Stimulated activated CD4-positive, alpha-beta T cell treated with anti-CD3 and anti-CD28 coated beads, Interleukin-15, amount 100 ng/mL, for 48 hours (primary cell): ENCODE results near the gene PTPRN2.

ENCODE experiments used
- DNase-seq, 2 donors: peaks; one replicate each; pipeline ENCODE4 v3.0.0-alpha.2; 2020; ENCODE audit warnings: low read depth in 2 of 2

PTPRN2 gene

DNA sequence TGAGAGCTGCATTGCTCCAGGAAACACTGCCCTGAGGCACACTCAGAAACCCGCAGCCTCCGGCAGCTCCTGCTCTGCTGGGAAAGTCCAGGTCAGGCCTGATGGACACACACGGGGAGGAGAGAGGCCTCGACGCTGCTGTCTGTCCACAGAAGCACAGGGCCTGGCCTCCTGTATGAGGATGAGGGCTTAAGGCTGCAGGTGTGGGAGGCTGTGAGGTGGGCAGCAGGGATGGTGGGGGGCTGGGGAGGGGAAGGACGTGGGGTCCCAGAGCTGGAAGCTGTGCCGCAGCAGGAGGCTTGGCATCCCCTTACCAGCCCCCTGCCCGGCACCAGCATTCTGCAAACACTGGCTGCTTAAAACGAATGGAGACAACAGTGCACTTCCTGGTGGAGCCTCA is 1064.7 kb downstream of the PTPRN2 start:
- DNase-seq = no peak

DNA sequence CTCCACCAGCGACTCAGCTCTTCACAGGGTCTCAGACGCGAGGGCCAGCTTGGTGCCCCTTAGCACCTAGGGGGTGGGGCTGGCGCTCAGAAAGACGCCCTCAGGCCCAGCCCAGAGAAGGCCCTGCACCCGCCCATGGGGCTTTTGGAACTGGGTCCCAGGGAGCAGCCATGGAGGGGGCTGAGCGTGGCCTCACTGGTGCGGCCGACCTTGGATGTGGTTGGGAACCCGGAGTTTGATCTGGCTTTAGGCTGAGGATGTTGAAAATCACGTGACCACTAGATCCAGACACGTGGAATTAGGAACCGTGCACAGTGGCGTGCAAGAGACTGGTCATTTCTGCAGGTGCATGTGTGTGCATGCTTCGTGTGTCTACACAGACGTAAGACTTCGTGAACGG is 1065.4 kb downstream of the PTPRN2 start:
- DNase-seq = no peak

DNA sequence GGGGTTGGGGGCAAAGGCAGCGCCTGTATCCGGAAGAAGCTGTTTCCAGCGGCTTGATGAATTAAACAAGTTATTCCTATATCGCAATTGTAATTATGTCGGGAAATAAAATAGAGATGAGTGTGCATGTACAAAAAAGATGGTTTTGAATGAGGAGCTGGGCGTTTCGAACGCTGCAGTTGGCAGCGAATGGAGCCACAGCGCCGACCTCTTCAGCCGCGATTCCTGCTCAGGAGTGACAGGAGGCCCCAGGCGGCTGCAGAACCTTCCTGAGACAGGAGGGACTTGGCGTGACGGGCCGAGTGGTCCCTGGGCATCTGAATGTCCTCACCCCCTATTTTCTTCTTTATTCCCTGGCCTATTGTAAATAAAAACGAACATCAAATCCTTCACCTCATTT is 1065.9 kb downstream of the PTPRN2 start:
- DNase-seq = no peak

DNA sequence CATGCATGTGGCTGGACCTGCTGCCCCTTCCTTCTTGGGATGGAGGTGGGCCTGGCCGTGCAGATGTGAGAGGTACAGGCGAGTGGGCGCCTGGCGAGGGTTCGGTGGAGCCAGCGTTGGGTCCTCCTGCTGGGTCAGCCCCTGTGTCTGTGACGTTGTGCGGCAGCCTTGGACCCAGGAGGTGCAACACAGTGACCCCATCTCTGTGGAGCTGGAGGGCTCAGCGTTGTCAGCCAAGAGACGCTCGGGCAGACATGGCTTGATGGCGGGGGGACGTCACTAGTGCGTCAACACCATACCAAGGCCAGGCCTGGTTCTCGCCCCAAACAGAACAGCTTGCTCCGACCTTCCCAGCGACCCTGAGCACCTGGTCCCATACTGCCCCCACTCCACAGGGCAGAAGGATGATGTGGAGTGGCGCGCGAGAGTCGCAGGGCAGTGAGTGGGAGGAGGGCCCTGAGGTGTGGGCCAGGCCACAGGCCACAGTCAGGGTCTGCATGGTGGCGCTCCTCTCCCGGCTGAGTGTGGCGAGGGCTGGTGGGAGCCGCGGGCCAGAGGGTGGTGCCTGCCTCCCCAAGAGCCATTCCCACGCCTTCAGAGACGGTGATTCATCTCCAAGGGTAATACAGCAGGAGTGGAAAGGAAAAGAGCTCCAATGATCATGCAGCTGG is 1066.4 kb downstream of the PTPRN2 start:
- no peak for DNase-seq

DNA sequence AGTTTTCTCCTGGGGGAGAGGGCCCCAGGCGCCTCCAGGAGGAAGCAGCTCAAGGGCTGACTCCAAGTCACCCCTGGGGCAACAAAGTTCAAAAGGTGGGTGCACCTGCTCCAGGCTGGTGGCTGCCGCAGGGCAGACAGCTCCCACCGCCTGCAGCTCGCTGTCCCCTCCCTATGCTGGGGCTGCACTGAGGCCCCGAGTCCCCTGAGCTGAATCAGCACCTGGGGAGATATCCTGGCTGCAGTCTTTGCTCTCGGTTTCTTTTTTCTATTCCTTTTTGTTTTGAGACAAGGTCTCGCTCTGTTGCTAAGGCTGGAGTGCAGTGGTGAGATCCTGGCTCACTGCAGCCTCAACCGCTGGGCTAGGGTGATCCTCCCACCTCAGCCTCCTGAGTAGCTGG is 1067.4 kb downstream of the PTPRN2 start:
- DNase-seq = no peak

DNA sequence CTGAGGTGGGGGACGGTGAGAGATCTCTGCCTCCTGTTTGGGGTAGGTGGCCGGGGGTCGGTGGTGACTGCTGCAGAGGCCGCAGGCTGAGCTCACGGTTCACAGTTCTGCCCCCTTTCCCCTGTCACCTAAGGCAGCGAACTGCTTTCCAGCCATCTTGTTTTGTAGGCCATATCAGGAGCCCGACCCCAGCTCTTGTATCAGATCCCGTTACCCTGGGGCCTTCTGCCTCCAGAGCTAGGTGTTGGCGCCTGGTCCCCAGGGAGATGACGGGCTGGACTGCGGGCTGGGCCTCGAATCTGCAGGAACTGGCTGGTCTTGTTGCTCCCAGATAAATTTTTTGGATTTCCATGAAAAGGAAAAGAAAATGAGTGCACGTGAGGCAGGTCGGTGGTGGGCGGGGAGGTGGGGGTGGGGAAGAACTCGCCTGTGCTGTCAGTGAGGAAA is 1067.8 kb downstream of the PTPRN2 start:
- DNase-seq = no peak

DNA sequence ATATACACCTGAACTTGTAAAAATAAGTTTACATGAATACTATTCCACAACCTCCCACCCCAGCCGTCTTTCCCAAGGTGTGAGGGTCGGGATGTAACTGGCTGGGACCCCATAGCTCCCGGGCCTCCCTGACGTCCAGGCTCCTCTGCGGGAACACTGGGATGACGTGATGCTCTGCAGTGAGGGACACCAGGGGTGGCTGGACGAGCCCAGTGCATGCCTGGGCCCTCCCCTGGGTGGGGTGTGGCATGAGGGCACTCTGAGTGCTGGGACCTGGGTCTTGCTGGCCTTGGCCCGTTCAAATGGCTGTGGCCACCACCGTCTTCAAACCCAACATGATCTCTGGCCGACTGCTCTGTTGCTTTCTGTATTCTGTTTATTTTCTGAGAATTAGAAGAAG is 1068.4 kb downstream of the PTPRN2 start:
- no peak for DNase-seq

DNA sequence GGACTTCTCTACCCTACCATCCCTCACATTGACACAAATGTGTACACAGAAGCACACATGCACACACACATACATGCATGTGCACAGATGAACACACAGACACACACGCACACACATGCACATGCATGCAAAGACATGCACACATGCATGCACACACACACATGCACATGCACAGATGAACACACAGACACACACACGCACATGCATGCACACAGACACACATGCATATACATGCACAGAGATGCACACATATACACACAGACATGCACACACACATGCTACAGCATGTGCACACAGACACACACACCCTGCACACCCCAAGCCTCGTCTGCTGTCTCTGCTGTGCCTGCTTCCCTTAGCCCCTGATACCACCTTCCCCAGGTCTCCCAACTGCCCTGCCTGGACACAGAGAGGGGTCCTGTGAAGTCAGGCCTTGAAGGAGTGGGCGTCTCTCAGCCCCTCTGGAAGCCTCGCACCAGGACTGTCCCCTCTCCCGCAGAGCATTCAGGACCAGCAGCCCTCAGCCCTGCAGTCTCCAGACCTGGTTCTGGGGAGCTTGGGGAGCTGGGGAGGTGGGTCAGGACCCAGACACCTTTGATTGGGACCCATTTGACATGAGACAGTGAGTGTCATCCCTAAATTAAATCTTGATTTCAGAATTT is 1069.0 kb downstream of the PTPRN2 start:
- no peak for DNase-seq

DNA sequence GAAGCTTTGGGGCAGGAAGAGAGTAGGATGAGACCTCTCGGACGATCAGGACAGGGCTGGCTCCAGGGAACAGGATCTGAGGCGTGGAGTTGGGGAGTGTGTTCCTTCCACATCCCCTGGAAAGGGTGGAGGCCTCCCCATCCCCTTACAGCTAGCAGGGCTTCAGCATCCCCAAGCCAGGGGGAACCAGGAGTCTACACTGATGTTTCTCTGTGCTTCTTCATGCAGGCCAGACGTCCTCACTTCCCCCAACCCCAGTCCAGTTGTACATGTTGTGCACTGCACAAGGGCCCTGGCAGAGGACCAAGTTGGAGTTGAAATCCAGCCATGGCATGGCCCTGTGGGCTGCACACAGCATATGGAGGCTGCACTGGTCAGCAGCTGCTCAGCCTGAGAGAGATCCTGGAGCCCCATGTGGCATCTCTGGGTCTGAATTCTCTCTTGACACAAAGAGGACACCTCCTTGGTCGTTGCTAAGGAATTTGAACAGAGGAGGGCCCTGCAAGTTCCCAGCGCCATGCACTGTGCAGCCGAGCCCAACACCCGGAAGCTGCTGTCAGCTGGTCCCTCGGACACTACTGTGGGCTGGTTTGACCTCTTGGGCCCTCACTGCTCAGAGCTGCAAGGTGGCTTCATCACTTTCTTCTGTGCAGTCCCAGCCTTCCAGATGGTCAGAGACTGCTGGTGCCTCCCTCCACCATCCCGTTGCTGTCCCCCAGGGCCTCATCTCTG is 1069.7 kb downstream of the PTPRN2 start:
- DNase-seq = no peak

DNA sequence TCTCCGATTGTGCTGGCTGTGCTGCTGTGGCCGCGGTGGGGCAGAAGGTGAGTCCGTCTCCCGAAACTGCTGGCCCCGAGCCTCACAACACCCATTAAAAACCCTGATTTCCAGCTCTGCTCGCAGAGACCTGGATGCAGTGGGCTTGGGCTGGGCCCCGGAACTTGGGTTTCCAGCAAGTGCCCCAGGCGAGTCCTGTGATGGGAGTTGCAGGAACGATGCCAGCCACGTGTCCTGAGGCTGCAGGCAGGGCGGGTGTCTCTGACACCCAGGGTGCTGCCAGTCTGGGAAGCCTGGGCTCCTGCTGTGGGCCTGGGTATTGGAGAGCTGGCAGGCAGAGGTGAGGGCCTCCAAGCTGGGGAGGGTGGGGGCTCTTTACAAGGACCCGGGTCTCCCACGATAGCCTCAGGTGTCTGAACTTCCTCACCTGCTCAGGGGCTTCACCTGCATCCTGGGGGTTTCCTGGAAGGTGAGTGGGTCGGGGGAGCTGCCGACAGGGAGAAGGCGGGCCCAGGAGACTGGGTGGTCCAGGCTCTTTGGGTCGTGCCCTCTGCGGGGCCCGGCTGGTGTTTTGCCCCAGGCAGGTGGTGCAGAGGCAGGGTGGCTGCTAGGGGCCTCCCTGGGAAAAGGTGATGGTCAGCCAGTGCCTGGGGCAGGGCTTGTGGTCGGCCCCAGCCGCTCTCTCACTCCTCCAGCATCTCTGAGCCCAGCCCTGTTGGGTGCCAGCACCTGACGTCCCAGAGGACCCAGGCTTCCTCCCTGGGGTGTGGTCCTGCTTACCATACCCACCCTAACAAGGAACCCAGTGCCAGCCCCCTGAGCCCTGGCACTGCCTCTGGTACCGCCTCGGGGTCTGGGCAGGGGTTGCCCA is 1070.5 kb downstream of the PTPRN2 start:
- no peak for DNase-seq

DNA sequence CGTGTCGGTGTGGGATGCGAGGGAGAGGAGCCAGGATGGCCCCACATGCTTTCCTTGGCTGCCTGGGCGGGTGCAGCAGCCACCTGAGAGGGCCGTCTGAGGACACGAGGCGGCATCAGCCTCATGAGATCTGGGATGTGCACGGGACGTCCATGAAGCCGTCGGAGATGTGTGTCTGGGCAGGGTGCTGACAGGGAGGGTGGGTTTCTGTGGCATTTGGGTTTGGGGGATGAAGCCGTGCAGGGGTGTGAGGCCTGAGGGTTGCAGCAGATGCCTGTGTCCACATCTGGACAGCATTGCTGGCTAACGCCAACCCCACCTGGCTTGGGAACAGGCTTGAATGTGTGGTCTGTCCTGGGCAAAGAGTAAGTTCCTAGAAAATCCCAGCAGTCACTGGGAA is 1071.3 kb downstream of the PTPRN2 start:
- no peak for DNase-seq

DNA sequence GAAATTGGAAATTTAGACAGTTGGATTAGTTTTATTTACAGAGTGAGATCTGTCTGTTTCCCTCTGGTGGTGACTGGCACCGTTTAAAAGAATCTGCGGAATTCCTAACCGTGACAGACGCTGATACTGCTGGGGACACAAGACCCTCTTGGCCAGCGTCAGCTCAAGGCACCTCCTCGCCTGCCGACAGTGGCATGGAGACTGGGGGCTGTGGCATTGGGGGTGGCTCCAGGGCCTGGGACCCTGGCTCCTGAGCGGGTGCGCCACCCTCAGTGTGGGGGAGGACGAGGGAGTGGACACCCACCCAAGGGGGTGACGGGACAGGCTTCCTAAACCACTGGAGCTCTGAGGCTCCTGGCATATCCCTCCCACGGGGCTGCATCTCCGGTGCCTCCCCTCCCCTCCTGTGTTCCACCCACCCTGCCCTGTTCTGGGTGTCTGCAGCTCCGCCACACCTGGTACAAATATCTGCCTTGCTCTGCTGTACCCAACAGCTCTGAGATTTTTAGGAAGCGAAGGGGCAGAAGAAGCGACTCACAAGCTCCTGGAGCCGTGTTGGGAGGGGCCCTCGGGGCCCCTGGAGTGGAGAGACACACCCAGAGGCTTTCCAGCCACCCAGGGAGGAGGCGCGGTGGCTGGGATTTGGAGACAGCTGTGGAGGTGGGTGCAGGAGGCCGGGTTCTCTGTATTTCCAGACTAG is 1072.1 kb downstream of the PTPRN2 start:
- no peak for DNase-seq

DNA sequence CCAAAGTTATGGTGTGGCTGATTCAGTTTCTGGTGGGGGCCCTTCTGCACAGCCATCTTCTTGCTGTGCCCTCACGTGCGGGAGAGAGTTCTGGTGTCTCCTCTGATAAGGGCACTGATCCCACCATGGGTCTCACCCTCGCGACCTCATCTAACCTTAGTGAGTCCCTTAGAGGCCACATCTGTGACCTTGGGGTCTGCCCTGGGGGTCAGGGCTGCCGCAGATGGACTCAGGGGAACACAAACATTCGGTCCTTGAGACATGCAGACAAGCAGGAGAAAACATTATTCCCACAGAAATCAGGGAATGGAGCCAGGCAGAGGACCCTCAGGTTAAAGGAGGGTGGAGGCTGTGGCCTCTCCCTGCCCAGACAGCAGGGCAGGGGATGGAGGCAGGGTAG is 1072.9 kb downstream of the PTPRN2 start:
- no peak for DNase-seq

DNA sequence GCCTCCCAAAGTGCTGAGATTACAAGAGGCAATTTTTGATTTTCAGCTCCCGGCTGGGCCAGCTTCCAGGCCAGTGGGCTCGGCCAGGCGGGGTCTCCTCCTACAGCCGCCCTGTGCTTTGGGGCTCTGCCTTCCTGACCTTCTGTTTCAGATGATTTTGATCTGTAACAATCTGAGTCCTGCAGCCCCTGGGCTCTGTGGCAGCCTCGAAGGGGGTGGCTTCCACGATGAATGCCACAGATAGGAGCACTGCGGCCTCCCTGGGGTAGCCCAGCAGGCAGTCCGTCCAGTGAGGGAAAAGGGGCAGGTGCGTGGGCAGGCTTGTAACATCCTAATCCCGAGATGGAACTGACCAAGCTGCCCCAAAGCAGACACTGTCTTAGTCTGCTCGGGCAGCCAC is 1073.3 kb downstream of the PTPRN2 start:
- DNase-seq = no peak

DNA sequence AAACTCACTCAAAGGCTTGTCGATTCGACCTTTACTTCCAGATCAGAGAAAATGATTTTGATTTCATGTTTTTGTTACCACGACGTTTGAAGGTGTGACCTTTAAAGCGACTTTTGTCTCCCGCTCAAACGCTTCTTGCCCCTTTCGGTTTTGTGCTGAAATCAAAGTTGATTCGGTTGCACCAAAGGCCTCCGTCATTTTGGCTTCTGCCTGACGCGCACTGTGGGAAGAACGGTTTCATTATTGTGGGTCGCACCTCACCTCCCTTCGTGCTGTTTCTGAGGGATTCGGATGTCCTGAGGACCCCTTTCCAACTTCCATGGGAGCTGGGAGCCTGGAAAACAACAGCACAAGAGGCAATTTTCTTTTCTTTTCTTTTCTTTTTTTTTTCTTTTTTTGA is 1073.9 kb downstream of the PTPRN2 start:
- no peak for DNase-seq

DNA sequence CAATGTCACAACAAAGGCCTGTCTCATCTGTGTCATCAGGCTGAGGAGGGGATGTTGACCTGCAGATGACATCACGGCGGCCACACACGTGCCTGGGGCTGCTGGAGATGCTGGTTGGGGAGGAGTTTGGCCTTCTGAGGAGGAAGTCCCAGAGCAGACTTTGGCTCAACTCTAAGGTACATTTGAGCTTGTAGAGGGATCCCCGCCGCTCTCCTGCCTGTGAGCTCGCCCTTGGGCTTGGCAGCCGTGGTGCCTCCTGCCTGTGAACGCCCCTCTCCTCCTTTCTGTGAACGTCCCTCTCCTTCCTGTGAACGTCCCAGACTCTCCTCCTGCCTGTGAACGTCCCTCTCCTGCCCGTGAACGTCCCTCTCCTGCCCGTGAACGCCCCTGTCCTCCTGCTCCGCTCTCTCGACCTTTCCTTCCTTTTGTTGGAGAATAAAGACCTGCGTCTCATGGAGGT is 1074.4 kb downstream of the PTPRN2 start:
- no peak for DNase-seq

DNA sequence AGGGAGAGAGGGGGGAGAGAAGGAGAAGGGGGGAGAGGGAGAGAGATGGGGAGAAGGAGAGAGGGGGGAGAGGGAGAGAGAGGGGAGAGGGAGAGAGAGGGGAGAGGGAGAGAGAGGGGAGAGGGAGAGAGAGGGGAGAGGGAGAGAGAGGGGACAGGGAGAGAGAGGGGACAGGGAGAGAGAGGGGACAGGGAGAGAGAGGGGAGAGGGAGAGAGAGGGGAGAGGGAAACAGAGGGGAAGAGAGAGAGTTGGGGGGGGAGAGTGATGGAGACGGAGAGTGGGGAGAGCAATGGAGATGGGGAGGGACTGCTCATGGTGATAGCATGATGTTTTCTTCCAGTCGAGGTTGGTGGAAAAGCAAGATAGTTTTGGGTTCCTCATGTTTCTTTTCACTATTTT is 1078.4 kb downstream of the PTPRN2 start:
- no peak for DNase-seq

DNA sequence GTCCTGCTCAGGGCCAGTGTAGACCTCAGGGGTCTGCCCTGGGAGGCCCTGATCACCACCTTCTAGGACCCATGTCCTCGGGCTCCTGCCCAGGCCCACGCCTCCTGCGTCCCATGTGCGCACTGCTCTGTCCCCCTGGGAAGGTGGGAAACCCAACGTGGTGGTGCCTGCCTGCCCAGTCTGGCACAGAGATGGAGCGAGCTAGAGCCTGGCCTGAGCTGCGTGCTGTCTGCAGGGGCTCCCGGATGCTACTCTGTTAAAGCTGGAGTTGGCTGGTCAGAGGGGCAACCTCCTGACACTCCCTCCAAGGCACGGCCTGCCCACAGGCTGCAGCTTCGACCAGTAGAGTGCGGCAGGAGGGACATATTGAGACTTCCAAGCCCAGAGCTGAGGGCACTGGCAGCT is 1079.1 kb downstream of the PTPRN2 start:
- DNase-seq = no peak

DNA sequence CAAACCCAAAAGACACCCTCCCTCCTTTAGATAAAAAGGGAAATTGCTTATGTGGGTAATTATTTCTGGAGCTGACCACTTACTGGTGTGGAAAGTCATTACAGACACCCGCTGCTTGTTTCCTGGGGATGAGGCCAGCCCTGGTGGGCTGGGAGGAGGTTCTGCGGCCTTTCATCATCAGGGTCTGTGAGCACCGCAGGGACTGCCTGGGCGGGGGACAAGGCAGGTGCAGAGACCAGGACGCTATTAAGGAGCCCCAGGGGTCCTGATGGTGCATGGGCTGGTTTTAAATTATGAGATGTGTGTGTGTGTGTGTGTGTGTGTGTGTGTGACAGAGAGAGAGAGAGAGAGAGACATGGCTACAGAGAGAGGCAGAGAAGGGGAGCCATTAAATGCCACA is 1079.6 kb downstream of the PTPRN2 start:
- DNase-seq = no peak

DNA sequence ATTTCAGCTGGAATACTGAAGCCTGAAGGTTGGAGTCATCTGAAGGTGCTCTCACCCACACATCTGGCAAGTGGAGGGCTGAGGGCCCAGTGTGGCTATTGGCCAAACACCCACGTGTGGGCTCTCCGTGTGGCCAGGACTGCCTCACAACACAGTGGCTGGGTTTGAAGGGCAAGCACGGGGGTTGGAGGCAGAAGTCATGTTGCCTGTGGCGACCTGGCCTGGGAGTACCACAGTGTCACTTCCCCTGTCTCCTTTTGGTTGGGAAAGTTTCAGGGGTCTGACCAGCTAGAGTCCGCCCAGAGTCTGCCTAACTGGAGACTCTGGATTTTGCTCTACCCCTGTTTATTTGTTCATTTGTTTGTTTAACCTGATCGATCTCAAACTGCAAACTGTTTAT is 1081.4 kb downstream of the PTPRN2 start:
- DNase-seq = no peak

DNA sequence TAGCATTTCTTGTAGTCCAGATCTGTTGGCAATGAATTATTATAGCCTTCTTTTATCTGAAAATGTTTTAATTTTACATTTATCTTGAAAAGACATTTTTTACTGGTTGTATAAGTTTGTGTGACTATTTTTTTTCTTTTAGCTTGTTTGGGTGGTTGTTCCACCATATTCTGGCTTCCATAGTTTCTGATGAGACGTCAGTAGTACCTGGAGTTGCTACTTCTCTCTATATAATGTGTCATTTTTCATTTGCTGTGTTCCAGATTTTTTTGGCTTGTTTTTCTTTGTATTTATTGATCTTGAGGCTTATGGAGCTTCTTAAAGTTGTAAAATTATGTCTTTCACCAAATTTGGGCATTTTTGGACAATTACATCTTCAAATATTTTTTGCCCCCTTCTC is 1082.0 kb downstream of the PTPRN2 start:
- no peak for DNase-seq
